Muscle of back (tissue), 13 donors: ENCODE data around the gene OR1M1. TPM values are rescaled to one million over a fixed set of nuclear protein-coding genes. Genes with fewer than 3 reads are reported as not detected.
"Not testable (repeated sequence)": the region's sequence is repeated elsewhere in the genome, so short reads cannot be mapped to it uniquely, and the experiment has no call there.

ENCODE experiments used
- DNase-seq, 3 donors: peaks; one replicate each; pipeline versions ENCODE4 v3.0.0 to v3.0.0-alpha.2; 2013
- long read RNA-seq, 9 donors: transcript quantifications; one replicate each; lab custom pipeline, GENCODE V29; 2026
- polyA plus RNA-seq, 10 donors: library from polyadenylated mRNA; unstranded; fragments of 120-200 nt; gene quantifications; one replicate each; pipeline ENCODE4 v1.2.1, GENCODE V29; 2013; ENCODE audit not compliant: insufficient read length in 10 of 10

Gene OR1M1
- under 1 TPM in 3 of 10 donors, not detected in 7; 0.08 to 0.19 (median 0.10) TPM for polyA plus RNA-seq
- long read RNA-seq, donor 1: 0 reads
- long read RNA-seq, donor 2: 0 reads
- long read RNA-seq, donor 3: 0 reads
- long read RNA-seq, donor 4: 0 reads
- long read RNA-seq, donor 5: 0 reads
- long read RNA-seq, donor 6: 0 reads
- long read RNA-seq, donor 7: 0 reads
- long read RNA-seq, donor 8: 0 reads
- long read RNA-seq, donor 9: 0 reads

- no peak for DNase-seq
These were observed at the start of gene OR1M1 for GRCh38 chr19:9086761-9087160. OR1M1 (plus strand) TSS chr19:9087061; CDS start chr19:9093245, 6,184 bp downstream.

- DNase-seq: no peak
These were observed 49.3 kb upstream of the OR1M1 start for GRCh38 chr19:9037400-9038062.

GRCh38 chr19:9039728-9040127 is 47.1 kb upstream of the OR1M1 start:
- DNase-seq: no peak

- DNase-seq: no peak
These were observed 46.7 kb upstream of the OR1M1 start for GRCh38 chr19:9040131-9040530.

- DNase-seq: no peak
These were observed 45.8 kb upstream of the OR1M1 start for GRCh38 chr19:9041023-9041422.

- DNase-seq: no peak
These were observed 43.3 kb upstream of the OR1M1 start for GRCh38 chr19:9043524-9043923.

GRCh38 chr19:9044449-9044848 is 42.4 kb upstream of the OR1M1 start:
- DNase-seq: no peak

GRCh38 chr19:9046694-9047093 is 40.2 kb upstream of the OR1M1 start:
- DNase-seq: no peak

GRCh38 chr19:9052894-9053293 is 34.0 kb upstream of the OR1M1 start:
- DNase-seq: no peak

- DNase-seq: not testable (repeated sequence)
These were observed 33.2 kb upstream of the OR1M1 start for GRCh38 chr19:9053674-9054073.

- DNase-seq: no peak
These were observed 32.7 kb upstream of the OR1M1 start for GRCh38 chr19:9054207-9054606.

- DNase-seq: no peak
These were observed 32.1 kb upstream of the OR1M1 start for GRCh38 chr19:9054765-9055164.

GRCh38 chr19:9056131-9056530 is 30.7 kb upstream of the OR1M1 start:
- not testable (repeated sequence) for DNase-seq

GRCh38 chr19:9057505-9058258 is 29.2 kb upstream of the OR1M1 start:
- no peak for DNase-seq

- no peak for DNase-seq
These were observed 27.8 kb upstream of the OR1M1 start for GRCh38 chr19:9058905-9059667.

- no peak for DNase-seq
These were observed 26.1 kb upstream of the OR1M1 start for GRCh38 chr19:9060564-9061340.

- no peak for DNase-seq
These were observed 25.0 kb upstream of the OR1M1 start for GRCh38 chr19:9061879-9062278.

- DNase-seq: no peak
These were observed 21.3 kb upstream of the OR1M1 start for GRCh38 chr19:9065457-9066014.

- DNase-seq: no peak
These were observed 16.8 kb upstream of the OR1M1 start for GRCh38 chr19:9070066-9070465.

GRCh38 chr19:9071720-9072119 is 15.1 kb upstream of the OR1M1 start:
- not testable (repeated sequence) for DNase-seq

GRCh38 chr19:9073806-9074205 is 13.1 kb upstream of the OR1M1 start:
- DNase-seq: no peak
